Central memory CD8-positive, alpha-beta T cell (primary cell): ENCODE results near the gene MACF1.
"Not testable (repeated sequence)": the region's sequence is repeated elsewhere in the genome, so short reads cannot be mapped to it uniquely, and the experiment has no call there.

Experiments
- ATAC-seq: fragments of 150-1000 bp; cut with Tn5 transposase; replicated peaks from 2 replicates; pipeline ENCODE4 v1.10.0; 2022; ENCODE audit warnings: mild to moderate bottlenecking, moderate FRiP score, moderate number of reproducible peaks; ENCODE audit not compliant: poor library complexity, severe bottlenecking; ENCODE audit errors: extremely low read depth
- DNase-seq, 2 donors: peaks; one replicate each; pipeline ENCODE4 v3.0.0; 2021; ENCODE audit warnings: low spot score in 2 of 2
- H3K27ac Mint-ChIP-seq: one replicate; pipeline ENCODE4 v1.8.0; 2022; ENCODE audit warnings: low read depth, mild to moderate bottlenecking, moderate library complexity, mixed read lengths
- H3K27me3 Mint-ChIP-seq: one replicate; pipeline ENCODE4 v1.8.0; 2022; ENCODE audit warnings: mixed read lengths
- H3K36me3 Mint-ChIP-seq: one replicate; pipeline ENCODE4 v1.8.0; 2022; ENCODE audit warnings: mild to moderate bottlenecking, moderate library complexity, mixed read lengths; ENCODE audit not compliant: insufficient read depth
- H3K4me1 Mint-ChIP-seq: one replicate; pipeline ENCODE4 v1.8.0; 2022; ENCODE audit warnings: mixed read lengths
- H3K4me3 Mint-ChIP-seq: one replicate; pipeline ENCODE4 v1.8.0; 2022; ENCODE audit warnings: mild to moderate bottlenecking, moderate library complexity, mixed read lengths
- H3K9me3 Mint-ChIP-seq: one replicate; pipeline ENCODE4 v1.8.0; 2022; ENCODE audit warnings: mixed read lengths

MACF1 gene

GRCh38 chr1:39504436-39504835 lies 299.9 kb downstream of the MACF1 start:
- not testable (repeated sequence) for H3K36me3 Mint-ChIP-seq, DNase-seq, H3K4me3 Mint-ChIP-seq, H3K4me1 Mint-ChIP-seq, H3K27ac Mint-ChIP-seq, H3K9me3 Mint-ChIP-seq, H3K27me3 Mint-ChIP-seq, ATAC-seq

GRCh38 chr1:39505289-39505688 lies 300.8 kb downstream of the MACF1 start:
- no peaks in the 10 kb centered on the region for H3K9me3 Mint-ChIP-seq
- H3K36me3 Mint-ChIP-seq: peaks cover 2% of the 10 kb centered on the region
- H3K27me3 Mint-ChIP-seq: no peaks in the 10 kb centered on the region
- ATAC-seq: no peak
- H3K27ac Mint-ChIP-seq: no peak overlapping the region
- H3K4me1 Mint-ChIP-seq: peaks cover 10% of the 10 kb centered on the region
- no peak overlapping the region for H3K4me3 Mint-ChIP-seq
- no peak for DNase-seq

- DNase-seq (no peak), ATAC-seq (no peak)
- no peak overlapping the region for H3K4me3 Mint-ChIP-seq
- no peaks in the 10 kb centered on the region for H3K27me3 Mint-ChIP-seq
- peaks cover 10% of the 10 kb centered on the region for H3K4me1 Mint-ChIP-seq
- no peak overlapping the region for H3K27ac Mint-ChIP-seq
- no peaks in the 10 kb centered on the region for H3K9me3 Mint-ChIP-seq
- H3K36me3 Mint-ChIP-seq: peaks cover 2% of the 10 kb centered on the region
These were observed 302.9 kb downstream of the MACF1 start for GRCh38 chr1:39507230-39507928.

GRCh38 chr1:39508266-39508665 lies 303.8 kb downstream of the MACF1 start:
- no peak overlapping the region for H3K27ac Mint-ChIP-seq
- ATAC-seq: no peak
- no peak for DNase-seq
- no peaks in the 10 kb centered on the region for H3K27me3 Mint-ChIP-seq
- peaks cover 2% of the 10 kb centered on the region for H3K36me3 Mint-ChIP-seq
- H3K4me1 Mint-ChIP-seq: peaks cover 10% of the 10 kb centered on the region
- no peak overlapping the region for H3K4me3 Mint-ChIP-seq
- no peaks in the 10 kb centered on the region for H3K9me3 Mint-ChIP-seq

GRCh38 chr1:39508857-39509305 lies 304.4 kb downstream of the MACF1 start:
- peaks cover 2% of the 10 kb centered on the region for H3K36me3 Mint-ChIP-seq
- no peaks in the 10 kb centered on the region for H3K9me3 Mint-ChIP-seq
- H3K4me3 Mint-ChIP-seq: peak overlapping the region; percentile 42
- H3K27me3 Mint-ChIP-seq: no peaks in the 10 kb centered on the region
- DNase-seq (no peak), ATAC-seq (peak; percentile 26)
- no peak overlapping the region for H3K27ac Mint-ChIP-seq
- peaks cover 10% of the 10 kb centered on the region for H3K4me1 Mint-ChIP-seq

GRCh38 chr1:39509360-39510009 lies 305.0 kb downstream of the MACF1 start:
- H3K4me3 Mint-ChIP-seq: peak overlapping the region; percentile 42
- peak; percentile 48 for ATAC-seq
- peaks cover 2% of the 10 kb centered on the region for H3K36me3 Mint-ChIP-seq
- H3K9me3 Mint-ChIP-seq: no peaks in the 10 kb centered on the region
- H3K4me1 Mint-ChIP-seq: peaks cover 10% of the 10 kb centered on the region
- no peak overlapping the region for H3K27ac Mint-ChIP-seq
- no peak for DNase-seq
- no peaks in the 10 kb centered on the region for H3K27me3 Mint-ChIP-seq

- ATAC-seq, H3K4me3 Mint-ChIP-seq, DNase-seq, H3K36me3 Mint-ChIP-seq, H3K27ac Mint-ChIP-seq, H3K9me3 Mint-ChIP-seq, H3K27me3 Mint-ChIP-seq: not testable (repeated sequence)
- peaks cover 14% of the 10 kb centered on the region for H3K4me1 Mint-ChIP-seq
These were observed 306.2 kb downstream of the MACF1 start for GRCh38 chr1:39510570-39511186.

- DNase-seq, ATAC-seq, H3K27ac Mint-ChIP-seq, H3K27me3 Mint-ChIP-seq, H3K36me3 Mint-ChIP-seq, H3K4me3 Mint-ChIP-seq, H3K9me3 Mint-ChIP-seq: not testable (repeated sequence)
- peaks cover 14% of the 10 kb centered on the region for H3K4me1 Mint-ChIP-seq
These were observed 307.0 kb downstream of the MACF1 start for GRCh38 chr1:39511477-39511876.

GRCh38 chr1:39512234-39512847 lies 307.8 kb downstream of the MACF1 start:
- not testable (repeated sequence) for H3K4me3 Mint-ChIP-seq, H3K36me3 Mint-ChIP-seq, H3K27ac Mint-ChIP-seq, H3K9me3 Mint-ChIP-seq, H3K27me3 Mint-ChIP-seq, DNase-seq
- H3K4me1 Mint-ChIP-seq: peaks cover 14% of the 10 kb centered on the region
- peak; percentile 38 for ATAC-seq

GRCh38 chr1:39514710-39515124 lies 310.2 kb downstream of the MACF1 start:
- not testable (repeated sequence) for H3K27me3 Mint-ChIP-seq, DNase-seq

GRCh38 chr1:39515131-39516086 lies 310.9 kb downstream of the MACF1 start:
- not testable (repeated sequence) for H3K27me3 Mint-ChIP-seq, H3K27ac Mint-ChIP-seq, H3K4me1 Mint-ChIP-seq, DNase-seq, H3K9me3 Mint-ChIP-seq, H3K36me3 Mint-ChIP-seq
- peak; percentile 69 for ATAC-seq
- peak overlapping the region; percentile 38 for H3K4me3 Mint-ChIP-seq

More at GRCh38 chr1:39514710-39515124, 310.2 kb downstream of the MACF1 start:
- H3K4me3 Mint-ChIP-seq, H3K36me3 Mint-ChIP-seq, H3K9me3 Mint-ChIP-seq, H3K4me1 Mint-ChIP-seq, H3K27ac Mint-ChIP-seq, ATAC-seq: not testable (repeated sequence)

GRCh38 chr1:39516841-39517240 lies 312.3 kb downstream of the MACF1 start:
- H3K4me1 Mint-ChIP-seq, DNase-seq, H3K36me3 Mint-ChIP-seq, H3K27ac Mint-ChIP-seq, H3K4me3 Mint-ChIP-seq, H3K9me3 Mint-ChIP-seq, ATAC-seq, H3K27me3 Mint-ChIP-seq: not testable (repeated sequence)
